Measurements from ENCODE around the gene CD79B.
"Not testable (repeated sequence)": the region's sequence is repeated elsewhere in the genome, so short reads cannot be mapped to it uniquely, and the experiment has no call there.

Gene CD79B

DNA sequence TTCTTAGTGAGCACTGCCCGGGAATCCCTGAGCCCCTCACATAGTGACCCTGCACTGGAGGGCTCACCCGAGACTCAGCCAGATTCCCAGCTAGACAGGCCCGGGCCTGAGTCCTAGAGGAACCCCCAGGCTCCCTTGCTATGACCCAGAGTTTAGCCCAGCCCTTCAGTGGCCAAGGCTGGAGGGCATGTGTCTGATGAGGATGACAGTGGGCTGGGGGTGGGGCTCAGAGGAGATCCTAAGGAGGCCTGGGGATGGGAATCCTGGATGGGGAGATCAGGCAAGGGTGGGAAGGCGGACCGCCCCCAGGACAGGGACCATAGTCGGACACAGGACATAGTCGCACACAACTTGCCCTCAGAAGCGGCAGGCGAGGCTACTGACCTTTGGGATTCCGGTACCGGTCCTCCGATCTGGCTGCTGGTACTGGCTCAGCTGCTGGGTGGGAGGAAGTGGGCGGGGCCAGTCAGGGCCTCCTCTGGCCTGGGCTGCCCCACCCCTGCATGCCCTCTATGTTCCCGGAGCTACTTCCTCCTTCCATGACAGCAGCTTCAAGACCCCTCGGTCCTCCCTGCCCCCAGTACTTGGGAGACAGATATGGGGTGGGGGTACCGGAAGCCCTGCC, 1.1 kb downstream of the CD79B start:
- peak; percentile 61 for DNase-seq

GRCh38 chr17:63929860-63930766, 2.0 kb downstream of the CD79B start:
- no peak for DNase-seq

- no peak for DNase-seq
Observed at GRCh38 chr17:63928966-63929695, 3.0 kb downstream of the CD79B start.

- no peak for DNase-seq
Observed at GRCh38 chr17:63928172-63928666, 3.9 kb downstream of the CD79B start.

DNA sequence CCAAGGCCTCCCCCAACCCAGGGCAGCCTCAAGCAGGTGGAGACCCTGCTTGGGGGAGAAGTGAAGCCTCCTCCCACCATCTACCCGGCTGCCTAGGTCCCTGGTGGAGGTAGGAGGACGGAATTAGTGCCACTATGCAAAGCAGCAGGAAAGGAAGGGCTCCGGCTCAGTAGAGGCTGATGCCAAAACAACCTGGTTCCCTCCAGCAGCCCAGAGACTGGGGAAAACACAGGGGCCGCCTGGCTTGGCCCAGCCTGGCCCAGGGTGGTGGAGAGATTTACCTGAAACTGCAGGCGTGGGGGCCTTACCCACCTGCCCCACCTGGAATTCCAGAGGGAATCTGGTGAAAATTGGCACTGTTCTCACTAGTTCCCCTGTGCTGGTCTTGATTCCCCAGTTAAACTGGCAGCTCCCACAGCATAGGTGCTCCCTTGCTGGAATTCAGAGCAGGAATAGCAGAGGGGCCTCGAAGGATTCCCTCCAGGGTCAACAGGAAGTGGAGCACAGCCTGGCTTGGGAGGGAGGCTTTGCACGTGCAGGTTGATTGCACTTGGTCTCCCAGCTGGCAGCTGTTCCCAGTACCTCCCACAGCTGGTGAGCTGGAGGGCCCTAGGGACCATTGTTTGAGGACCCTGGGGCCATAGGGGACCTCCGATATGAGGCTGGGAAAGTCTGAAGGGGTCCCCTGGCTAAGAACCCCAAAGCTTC, 4.5 kb downstream of the CD79B start:
- no peak for DNase-seq

- no peak for DNase-seq
Observed at GRCh38 chr17:63926164-63926563, 6.0 kb downstream of the CD79B start.

DNA sequence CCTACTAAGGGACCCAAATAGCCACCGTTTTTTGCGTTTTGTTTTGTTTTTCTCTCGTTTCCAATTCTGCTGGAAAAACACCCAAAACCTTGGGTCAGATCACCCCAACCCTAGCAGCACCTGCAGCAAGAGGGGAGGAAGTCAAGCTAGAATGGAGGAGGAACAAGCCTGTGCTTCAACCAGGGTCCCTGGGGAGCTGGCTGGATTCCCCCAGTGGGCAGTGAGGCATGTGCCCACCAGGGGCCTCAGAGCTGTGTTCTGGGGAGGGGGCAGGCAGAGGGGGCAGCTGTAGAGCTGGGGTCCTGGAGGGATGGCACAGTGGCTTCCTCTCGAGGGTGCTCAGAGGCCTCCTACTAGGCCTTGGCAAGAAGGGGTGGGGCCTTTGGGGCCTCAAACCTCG, 6.5 kb downstream of the CD79B start:
- no peak for DNase-seq

GRCh38 chr17:63922402-63922801, 9.7 kb downstream of the CD79B start:
- DNase-seq, result peak; percentile 60

- not testable (repeated sequence) for DNase-seq
Observed at GRCh38 chr17:63920779-63921178, 11.4 kb downstream of the CD79B start.

DNA sequence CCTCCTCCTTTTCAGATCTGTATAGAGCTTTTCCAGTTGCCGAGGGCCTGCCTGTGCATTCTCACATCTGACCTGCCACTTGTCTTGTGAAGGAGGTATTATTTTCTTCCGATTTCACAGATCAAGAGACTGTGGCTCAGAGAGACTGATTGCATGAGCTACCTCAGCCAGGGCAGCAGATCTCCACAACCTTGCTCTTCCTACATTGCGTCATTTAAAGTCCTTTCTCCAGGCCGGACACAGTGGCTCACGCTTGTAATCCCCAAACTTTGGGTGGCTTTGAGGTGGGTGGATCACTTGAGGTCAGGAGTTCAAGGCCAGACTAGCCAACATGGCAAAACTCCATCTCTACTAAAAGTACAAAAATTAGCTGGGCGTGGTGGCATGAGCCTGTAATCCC, 12.1 kb downstream of the CD79B start:
- DNase-seq, result peak; percentile 16

DNA sequence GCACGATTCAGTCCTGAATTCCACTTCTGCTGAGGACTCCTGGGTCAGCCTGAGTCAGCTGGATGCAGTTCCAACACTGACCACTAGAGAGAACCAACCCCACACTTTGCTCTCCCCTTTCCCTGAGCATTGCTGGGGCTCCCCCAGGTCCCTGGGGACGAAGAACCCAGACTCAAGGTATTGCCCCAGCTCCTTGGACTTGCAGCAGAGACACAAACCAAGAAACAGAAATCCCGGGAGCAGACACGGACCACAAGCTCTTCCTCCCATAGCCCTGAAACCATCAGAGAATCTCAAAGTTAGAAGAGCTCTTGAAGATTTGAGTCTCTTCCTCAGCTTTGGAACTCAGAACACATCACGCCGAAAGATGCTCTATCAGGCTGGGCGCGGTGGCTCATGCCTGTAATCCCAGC, 12.8 kb downstream of the CD79B start:
- peak; percentile 68 for DNase-seq

- DNase-seq, result not testable (repeated sequence)
Observed at GRCh38 chr17:63918789-63919305, 13.3 kb downstream of the CD79B start, which contains the start of gene GH1. Gene GH1 (minus strand): TSS chr17:63918839. CDS start chr17:63918776, 63 bp downstream.

GRCh38 chr17:63918305-63918704, 13.8 kb downstream of the CD79B start:
- no peak for DNase-seq

DNA sequence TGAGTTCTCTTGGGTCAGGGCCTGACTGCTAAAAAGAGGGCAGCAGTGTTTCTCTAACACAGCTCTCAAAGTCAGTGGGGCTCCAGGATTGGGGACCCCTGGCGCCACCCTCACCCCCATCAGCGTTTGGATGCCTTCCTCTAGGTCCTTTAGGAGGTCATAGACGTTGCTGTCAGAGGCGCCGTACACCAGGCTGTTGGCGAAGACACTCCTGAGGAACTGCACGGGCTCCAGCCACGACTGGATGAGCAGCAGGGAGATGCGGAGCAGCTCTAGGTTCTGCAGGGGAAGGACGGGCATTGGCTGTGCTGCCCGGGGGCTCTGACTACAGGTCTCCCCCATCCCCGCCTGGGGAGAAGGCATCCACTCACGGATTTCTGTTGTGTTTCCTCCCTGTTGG, 14.5 kb downstream of the CD79B start:
- no peak for DNase-seq

- DNase-seq, result not testable (repeated sequence)
Observed at GRCh38 chr17:63917206-63917605, 14.9 kb downstream of the CD79B start.

DNA sequence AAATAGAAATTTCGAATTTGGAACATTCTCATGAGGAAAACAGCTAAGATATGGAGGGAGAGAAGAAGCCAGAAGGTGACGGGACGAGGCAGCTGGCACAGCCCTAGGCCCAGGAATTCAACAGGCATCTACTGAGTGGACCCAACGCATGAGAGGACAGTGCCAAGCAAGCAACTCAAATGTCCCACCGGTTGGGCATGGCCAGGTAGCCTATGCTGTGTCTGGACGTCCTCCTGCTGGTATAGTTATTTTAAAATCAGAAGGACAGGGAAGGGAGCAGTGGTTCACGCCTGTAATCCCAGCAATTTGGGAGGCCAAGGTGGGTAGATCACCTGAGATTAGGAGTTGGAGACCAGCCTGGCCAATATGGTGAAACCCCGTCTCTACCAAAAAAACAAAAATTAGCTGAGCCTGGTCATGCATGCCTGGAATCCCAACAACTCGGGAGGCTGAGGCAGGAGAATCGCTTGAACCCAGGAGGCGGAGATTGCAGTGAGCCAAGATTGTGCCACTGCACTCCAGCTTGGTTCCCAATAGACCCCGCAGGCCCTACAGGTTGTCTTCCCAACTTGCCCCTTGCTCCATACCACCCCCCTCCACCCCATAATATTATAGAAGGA, 15.5 kb downstream of the CD79B start:
- no peak for DNase-seq

- DNase-seq, result peak; percentile 50
Observed at GRCh38 chr17:63915753-63916152, 16.4 kb downstream of the CD79B start.

DNA sequence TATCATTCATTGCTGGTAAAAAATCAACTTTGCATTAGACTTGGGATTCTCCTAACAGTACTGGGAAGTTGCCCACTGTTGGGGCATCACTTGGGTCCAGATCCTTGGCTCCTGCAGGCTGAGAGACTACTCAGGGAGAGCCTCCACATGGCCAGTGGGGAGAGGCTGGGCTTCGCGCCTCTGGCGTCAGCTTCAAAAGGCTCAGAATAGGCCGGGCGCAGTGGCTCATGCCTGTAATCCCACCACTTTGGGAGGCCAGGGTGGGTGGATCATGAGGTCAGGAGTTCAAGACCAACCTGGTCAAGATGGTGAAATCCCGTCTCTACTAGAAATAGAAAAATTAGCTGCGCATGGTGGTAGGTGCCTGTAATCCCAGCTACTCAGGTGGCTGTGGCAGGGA, 17.7 kb downstream of the CD79B start:
- DNase-seq, result no peak

DNA sequence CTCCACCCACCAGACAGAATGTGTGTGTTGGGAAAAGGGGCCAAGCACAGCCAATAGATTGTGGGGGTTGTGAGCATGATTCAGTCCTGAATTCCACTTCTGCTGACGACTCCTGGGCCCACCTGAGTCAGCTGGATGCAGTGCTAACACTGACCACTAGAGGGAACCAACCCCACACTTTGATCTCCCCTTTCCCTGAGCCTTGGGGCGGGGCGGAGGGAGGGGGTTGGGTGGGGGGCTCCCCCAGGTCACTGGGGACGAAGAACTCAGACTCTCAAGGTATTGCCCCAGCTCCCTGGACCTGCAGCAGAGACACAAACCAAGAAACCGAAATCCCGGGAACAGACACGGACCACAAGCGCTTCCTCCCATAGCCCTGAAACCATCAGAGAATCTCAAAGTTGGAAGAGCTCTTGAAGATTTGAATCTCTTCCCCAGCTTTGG, 20.5 kb downstream of the CD79B start:
- peak; percentile 0 for DNase-seq

- no peak for DNase-seq
Observed at GRCh38 chr17:63911041-63911635, 21.0 kb downstream of the CD79B start, which contains the start of gene CSHL1. Gene CSHL1 (minus strand): TSS chr17:63911258. CDS start chr17:63911196, 62 bp downstream.

DNA sequence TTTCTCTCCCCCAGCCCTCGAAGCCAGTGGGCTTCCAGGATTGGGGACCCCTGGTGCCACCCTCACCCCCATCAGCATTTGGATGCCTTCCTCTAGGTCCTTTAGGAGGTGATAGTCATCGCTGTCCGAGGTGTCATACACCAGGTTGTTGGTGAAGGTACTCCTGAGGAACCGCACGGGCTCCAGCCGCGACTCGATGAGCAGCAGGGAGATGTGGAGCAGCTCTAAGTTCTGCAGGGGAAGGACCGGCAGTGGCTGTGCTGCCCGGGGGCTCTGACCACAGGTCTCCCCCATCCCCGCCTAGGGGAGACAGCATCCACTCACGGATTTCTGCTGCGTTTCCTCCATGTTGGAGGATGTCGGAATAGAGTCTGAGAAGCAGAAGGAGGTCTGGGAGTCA, 22.0 kb downstream of the CD79B start:
- no peak for DNase-seq

All from MV-4-11 (cell line).